Fibroblast of gingiva (primary cell): ENCODE results near the gene MKX.
A peak's percentile ranks its signal among the peaks of the same experiment; 100 is the strongest.

Experiments used
- DNase-seq: peaks from one replicate; pipeline ENCODE4 v3.0.0-alpha.2; 2011; ENCODE audit warnings: low read depth

Gene MKX

DNA sequence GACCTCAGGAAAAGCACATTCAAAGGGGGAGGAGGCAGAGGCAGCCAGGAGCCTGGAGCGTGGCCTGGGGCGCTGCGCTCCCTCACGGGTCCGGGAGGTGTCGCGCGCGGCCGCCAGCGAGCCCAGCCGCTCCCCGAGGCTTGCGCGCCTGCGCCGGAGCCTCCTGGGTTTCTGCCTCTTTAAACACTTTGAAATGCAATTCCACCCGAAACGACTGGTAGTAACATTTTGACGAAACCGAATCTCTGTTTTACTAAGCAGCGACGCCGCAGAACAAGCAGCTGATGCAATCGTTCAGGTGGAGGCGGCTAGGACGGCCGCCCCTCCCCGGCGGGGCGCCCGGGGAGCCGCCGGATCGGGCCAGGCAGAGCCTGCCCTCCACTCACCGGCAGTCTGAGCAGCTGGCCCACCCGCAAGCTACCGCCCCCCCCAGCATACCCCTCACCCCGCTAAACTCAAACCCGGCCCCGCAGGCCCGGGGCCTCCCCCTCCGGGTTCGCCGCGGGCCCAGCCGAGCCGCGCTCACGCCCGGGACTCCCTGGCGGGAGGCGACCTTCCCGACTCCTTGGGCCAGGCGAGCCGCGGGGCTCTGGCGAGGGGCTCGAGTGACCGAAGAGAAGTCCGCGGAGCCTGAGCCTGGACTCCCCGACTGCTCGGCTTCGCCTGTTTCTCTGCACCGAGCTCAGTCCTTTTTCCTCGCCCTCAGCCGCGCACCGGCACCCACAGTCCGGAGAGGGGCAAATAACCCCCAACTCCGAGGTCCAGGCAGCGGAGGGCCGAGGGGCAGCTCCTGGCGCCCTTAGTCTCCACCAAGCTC lies 3.2 kb downstream of the MKX start:
- peak; percentile 94 for DNase-seq

DNA sequence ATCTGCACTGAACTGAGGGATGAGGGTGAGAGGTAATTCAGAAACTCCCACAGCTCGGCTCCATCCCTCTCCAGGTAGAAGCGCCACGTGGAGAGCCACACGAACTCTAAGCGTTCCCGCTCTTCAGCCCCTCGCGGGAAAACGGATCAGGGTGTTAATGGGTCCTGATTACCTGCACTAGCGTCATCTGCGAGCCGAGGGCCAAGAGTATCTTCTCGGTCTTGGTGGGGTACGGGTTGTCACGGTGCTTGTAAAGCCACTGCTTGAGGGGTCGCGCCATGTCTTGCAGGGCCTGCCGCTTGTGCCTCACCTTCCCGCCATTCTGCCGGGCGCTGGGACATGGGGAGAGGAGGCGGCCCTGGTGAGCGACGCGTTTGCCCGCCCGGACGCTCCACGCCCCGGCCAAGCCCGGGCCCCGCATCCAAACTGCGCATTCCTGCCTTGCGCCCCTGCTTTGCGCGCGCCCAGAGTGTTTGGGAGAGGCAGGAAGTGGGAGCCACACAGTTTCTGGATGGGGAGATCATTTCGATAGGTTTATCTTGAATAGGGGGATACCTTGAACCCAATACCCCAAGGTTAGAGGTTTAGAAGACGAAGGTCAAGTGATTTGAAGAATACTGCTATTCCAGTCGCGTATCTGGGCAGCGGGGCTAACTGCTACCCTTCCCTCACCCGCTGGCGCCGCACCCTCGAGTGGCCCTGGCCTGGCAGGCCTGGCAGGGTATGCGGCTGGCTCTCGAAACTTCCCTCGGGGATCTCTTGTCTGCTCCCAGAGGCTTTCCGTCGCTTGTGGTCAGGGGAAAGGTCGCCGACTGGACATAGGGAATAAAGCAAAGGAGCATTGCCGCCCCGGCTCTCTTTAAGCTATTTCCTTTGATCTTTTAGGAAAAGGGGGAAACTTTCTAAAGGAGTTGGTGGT lies 4.2 kb downstream of the MKX start:
- DNase-seq: no peak

DNA sequence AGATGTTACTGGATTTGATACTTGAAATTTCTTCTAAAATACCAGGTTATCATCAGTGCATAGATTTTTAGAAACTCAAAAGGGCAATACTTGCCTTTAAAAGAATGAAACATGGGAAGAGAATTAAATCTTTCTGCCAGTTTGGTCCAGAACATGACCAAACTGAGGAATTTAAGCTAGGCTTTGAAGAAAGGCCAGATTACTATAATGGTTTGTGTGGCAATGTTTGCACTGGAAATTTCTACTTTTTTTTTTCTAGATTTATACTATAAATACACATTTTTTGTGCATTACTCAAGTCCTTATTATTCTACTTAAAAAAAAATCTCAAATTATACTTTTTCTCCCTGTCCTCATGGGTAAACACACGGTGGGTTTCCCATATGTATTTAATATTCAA lies 9.2 kb downstream of the MKX start:
- peak; percentile 85 for DNase-seq

DNA sequence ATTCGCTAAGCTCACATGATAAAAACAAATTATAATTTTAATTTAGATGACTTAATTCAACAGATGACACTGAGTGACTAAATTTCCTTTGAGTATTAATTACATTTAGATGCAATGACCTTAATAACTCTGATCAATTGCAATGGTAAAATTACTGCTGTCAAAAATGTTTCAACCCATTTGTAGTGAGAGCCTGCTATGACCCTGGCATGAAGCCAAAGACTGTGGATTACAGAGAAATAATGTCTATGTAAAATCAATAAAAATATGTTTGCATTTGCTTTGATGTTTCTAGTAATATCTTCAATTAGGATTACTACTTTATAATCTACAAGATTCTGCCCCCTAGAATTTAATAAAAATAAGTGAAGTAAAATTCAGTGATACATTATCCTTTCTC lies 15.6 kb downstream of the MKX start:
- no peak for DNase-seq

DNA sequence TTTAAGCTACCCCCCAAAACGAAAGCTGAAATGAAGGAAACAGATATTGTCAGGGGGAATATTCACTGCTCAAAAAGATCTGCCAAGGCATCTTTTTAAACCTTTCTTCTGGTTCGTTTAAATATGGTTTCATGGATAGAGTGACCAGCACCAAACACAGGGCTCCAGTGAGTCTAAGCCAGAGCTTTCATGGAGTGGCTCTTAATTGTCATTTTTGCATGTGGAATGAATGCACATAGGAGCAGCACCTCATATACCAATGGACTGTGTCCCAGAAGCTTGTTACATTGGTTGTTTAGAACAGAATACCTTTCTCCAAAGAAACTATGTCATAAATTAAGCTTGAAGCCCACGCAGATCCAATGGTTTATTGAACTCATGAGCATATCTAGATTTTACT lies 17.3 kb downstream of the MKX start:
- DNase-seq: no peak

DNA sequence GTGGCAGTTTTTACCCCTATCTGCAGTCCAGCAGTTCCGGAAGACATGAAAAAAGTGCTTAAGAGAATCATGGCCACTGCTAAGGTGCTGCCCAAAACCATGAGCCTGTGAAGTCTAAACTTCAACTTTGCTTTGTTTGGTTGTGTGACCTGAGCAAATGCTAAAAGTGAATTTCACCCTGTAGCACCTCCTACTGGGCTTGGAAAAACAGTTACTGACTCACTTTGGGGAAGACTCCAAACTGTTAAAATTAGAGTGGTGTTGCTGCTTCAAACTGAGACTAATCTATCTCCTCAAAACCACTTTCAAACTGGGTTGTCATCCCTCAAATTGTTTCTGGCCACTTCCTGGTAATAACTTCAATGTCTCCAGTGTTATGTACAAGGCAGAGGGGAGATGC lies 21.3 kb downstream of the MKX start:
- peak; percentile 61 for DNase-seq

DNA sequence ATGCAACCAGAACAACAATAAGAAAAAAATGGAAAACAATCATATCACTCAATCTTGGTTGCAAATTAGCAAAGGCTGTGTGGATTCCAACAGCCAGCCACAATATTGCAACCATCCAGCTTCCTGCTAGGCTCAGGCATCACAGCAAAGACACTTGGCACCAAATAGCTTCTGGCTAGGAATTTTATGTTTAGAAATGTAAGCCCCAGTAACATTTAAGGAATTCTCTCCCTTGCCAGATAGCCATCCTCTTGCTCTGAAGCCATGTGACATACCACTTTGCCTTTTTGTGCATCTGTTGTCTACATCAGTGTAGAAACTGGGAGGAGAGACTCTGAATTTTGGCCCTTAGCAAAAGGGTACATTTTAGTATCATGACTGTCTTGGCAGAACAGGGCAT lies 22.2 kb downstream of the MKX start:
- DNase-seq: peak; percentile 99

DNA sequence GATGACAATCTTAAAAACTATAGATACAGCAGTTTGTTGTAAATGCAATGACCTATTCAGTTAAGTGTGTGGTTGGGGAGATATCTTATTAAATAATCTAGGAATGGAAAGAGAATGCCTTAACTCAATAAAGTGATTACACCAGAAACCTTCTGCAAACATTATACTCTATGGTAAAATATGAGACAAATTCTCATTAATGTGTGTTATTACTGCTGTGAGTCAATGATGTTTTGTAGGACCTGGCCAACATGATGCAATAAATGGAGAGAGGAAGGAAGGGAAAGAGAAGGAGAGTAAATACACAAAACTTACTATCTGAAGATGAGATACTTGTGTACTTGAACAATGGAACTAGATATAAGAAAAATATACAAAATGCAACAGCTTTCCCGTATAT lies 25.1 kb downstream of the MKX start:
- no peak for DNase-seq

DNA sequence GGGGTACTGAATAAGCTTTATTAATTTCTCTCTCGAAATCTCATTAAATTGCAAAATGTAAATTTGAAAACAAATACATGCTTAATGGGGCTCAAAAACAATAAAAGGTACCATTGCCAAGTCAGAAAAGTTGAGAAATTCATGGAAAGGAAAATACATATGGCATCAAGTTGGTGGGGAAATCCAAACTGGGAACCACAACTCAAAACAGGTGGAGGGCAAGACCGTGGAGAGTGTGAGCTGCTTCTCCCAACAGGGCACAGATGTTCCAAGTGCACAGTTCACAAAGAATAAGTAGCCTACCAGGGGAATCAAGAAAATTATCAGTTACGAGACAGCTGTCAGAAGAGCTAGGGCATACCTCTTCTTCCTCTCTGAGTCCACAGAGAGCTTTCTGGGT lies 26.6 kb downstream of the MKX start:
- DNase-seq: peak; percentile 54

DNA sequence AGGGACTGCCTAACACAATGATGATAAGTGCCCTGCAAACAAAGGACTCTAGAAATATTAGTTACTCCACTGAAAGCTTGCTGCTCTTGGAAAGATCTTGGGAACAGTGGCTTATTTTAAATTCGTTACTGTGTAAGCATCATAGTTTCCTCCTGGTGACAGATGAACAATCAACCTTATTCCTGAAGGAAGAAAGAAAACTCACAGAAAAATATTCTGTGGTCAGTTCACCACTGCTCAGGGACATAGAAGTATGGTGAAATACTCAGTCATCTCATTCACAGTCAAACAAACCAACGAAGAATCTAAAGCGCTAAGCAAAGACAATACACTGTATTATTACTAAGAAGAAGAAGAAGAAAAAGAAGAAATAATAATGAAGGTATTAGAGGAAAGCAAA lies 27.8 kb downstream of the MKX start:
- DNase-seq: no peak

DNA sequence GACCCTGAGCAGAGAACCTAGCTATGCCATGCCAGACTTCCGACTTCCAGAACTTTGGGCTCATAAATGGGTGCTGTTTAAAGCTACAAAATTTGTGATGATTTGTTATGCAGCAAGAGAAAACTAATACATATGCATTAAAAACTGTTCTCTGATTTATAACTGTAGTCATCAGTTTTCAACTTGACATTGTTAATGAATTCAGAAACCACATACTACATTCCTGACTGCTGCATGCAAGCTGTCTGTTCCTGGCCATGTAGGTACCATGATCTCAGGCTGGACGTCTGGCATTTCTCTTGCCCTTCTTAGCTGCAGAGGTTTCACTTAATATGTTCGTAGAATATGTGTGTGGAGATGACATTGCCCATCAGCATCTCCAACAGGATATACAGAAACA lies 28.4 kb downstream of the MKX start:
- DNase-seq: no peak

DNA sequence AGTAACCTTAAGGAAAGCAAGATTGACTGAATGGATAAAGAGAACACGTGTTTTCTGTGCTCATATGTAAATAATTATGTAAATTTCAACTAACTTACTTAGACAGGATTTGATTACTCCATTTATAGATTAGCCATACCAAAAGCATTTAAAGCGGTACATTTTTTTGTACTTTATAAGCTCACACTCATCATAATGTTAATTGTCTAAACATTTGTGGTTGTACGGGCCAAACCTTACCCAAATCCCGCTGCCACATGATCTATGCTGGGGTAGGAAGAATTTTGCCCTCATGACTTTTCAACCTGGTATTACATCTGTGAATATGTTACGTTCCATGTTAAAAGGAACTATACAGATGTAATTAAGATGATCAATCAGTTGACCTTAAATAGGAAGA lies 29.1 kb downstream of the MKX start:
- peak; percentile 70 for DNase-seq

DNA sequence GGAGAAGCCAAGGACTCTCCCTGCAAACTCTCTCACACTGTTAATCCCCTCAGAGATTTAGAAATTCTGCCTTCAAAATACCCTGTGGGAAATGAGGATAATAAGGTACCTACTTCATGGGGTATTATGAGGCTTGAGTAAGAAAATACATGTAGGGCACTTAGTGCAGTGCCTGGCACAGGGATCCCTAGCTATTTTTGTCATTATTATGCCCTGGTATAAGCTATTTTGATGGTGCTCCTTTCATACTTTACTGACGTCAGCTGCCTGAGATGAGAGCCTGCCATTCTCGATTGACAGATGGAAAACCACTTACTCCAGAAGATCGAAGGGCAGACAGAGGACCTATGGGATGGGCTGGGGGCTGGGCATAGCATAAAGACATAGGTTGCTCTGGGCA lies 30.1 kb downstream of the MKX start:
- DNase-seq: no peak

DNA sequence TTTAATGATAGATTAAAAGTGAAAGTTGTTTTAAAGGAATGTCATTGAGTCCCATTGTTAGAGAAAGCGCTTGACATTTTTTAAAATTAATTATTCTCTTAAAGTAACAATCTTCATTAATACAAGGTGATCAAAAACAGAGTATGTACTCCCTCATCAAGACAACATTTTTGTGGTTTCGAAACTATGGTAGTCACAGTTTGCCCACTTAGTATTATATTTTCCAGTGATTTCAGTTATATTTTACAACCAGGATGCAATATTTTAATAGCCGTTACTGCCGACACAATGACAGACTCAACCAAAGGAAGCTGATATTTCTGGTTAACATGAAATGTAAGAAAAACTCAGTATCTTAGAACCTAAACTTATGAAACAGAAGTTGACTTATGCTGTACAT lies 31.3 kb downstream of the MKX start:
- peak; percentile 42 for DNase-seq

DNA sequence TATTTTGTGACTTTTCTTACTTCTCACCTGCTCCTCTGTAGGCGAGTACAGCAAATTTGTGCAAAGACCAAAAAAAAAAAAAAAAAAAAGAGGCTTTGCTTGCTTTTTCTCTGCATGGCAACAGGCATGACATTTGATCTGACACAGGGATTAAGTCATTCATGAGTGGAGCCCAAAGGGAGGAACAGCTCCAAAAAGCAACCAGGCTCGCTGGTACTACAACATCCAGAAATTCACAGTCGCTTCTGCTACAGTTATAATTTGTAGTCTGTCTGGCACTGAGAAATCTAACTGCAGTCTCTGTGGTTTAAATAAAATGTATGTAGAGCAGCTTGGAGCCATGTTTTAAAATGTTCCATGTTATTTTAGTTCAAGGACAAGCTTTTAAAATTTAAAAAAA lies 31.7 kb downstream of the MKX start:
- peak; percentile 88 for DNase-seq

DNA sequence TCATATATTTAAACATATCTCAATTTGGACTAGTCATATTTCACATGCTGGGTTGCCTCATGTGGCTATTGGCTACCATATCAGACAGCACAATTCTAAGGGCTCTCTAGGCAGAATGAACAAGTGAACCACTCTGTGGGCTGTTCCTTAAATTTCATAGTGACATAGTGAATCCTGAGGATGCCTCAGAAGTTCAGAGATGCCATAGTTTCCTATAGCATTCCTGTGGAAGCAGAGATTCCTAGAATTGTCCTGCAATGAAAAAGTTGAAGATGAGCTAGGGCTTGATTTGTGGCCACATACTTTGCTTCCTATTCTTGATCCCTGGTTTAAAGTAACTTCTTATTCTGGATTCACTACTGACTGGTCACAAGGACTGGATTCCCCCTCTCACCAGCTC lies 35.6 kb downstream of the MKX start:
- no peak for DNase-seq

DNA sequence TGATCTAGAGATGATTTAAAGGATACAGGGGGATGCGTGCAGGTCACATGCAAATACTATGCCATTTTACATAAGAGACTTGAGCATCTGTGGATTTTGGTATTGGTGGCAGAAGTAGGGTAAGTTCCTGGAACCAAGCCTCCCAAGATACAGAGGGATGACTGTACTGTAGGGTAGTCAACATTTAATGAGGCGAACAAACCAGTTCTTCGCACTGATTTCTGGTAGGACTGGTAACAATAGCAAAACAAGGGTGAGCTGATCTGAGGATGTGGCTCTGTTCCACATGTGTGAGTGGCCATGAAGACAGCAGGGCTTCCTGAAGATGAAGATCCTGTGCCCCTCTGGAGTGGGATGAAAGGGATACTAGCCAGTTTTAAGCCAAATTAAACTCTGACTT lies 36.3 kb downstream of the MKX start:
- DNase-seq: no peak

DNA sequence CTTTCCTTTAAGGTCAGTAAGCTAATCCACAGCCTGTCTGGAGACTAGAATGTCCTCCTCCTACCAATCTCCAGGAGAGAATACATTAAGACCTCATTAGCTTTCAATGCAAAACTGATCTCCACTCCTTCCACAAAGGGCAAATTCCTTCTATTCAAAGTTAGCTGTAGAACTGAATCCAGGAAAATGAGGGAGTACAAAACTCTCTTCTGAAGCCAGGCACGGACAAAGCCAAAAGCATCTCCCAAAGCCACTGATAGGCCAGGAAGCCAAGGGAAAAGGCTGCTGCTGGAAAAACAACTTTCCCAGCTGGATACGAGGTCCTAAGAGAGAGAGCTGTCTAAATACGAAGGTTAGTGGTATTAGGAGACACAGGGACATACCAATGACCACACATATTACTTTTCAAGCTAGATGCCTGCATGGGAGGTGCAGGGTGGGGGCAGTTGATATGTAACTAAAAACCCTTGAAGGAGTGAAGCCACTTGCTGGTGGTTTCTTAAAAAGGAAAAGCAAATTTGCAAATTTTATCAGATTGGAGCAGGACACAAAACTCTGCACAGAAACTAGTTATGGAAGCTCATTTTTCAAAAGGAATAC lies 43.6 kb downstream of the MKX start:
- DNase-seq: no peak

DNA sequence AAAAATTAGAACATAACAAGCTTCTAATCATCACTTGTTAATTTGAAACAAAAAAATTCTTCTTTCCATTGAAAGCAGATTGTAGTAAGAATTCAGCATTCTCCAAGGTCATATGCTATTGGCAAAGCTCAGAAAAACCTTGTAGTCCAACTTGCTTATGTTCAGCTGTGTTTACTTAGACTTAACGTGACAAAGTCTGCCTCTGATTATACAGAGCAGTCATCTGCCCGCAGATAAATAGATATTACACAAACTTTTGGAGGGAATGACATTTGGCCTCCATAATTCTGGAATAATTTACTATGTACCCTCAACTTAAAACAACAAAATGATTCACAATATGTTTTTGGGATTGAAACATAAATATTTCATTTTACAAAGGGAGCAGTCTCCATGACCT lies 45.8 kb downstream of the MKX start:
- DNase-seq: peak; percentile 91

DNA sequence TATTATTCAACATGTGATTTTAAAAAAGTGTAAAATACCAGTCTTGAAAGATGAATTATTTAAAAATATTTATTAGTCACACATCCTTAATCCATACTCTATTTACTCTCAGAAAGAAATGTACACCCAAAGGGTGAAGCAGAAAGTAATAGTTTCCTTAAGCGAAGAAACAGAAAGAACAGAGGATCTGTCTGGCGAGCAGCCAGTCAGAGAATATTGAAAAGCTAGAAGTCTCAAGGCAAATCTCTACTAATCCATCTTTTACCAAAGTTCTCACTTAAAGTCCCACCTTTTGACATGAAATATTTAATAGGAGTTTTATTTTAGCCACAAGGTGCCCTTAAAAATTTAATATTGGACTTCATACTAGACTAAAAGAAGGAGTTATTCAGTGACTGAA lies 46.7 kb downstream of the MKX start:
- no peak for DNase-seq

DNA sequence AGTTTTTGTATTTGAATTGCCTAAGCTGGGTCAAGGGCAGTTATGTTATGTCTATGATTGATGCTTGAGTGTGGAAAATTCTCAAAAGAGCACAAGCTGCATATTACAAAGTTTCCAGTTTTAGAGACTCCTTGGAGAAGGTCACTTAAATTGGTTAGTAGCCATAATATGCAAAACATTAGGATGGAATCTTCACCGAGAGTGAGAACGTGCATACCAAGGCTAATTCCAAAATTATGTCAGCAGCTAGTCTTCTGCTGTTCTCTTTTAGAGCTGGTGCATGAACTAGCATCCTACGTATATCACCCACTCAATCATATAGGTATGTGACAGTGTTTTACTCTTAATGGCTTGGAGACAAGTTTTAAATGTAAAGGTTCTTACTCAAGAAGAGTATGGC lies 49.2 kb downstream of the MKX start:
- no peak for DNase-seq

DNA sequence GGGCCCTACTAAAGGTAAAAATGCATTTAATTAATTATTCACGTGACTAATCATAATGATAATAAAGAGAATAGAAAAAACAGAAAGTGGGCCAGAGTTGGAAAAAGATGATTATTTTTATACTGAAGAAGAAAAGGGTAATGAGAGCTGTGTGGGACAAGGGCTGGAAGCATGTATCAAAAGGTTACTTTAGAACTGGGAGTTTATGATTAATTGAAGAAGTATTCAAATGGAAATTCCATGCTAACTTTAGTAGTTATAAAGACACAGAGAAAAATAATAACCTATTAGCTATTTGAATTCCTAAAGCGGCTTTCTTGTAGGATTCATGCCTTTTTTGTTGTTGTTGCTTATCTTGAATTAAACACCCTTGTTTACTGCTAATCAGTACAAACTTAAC lies 49.9 kb downstream of the MKX start:
- no peak for DNase-seq

DNA sequence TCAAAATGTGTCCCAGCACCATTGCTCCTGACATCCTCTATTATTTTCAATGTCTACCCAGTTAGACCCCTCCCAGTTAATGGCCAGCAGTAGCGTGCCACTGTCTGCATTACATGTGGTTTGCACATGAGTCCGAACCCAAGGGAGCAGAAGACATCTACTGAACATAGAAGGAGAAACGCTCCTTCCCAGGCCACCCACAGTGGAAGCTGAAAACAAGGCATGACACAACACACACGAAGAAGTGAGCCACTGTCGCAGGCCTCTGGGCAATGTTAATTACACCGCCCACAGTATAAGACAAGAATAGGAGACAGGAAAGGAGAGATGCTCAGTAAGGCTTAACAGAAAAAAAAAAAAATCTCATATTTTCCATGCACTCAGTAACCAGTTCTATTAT lies 50.5 kb downstream of the MKX start:
- no peak for DNase-seq
